GM10248 (cell line): Measurements from ENCODE around the gene MIXL1.

Experiments used
- CTCF ChIA-PET: fragments of 300-600 bp; sonication (Branson Sonifier 250); formaldehyde crosslinking; extraction: SDS; loops from one replicate; lab custom pipeline; 2021; ENCODE audit warnings: antibody characterized with exemption; lab: Yijun Ruan, JAX
- POLR2A ChIA-PET: fragments of 350-650 bp; sonication (Branson Sonifier 250); formaldehyde crosslinking; extraction: SDS; loops from one replicate; lab custom pipeline; 2020; ENCODE audit warnings: antibody characterized with exemption; lab: Yijun Ruan, JAX
- DNase-seq: peaks from one replicate; pipeline ENCODE4 v3.0.0; 2012; ENCODE audit errors: extremely low spot score
- CTCF ChIP-seq: IDR thresholded peaks from 2 replicates; pipeline ENCODE4 v1.5.1; 2012; ENCODE audit warnings: mild to moderate bottlenecking, low read depth; ENCODE audit errors: extremely low read depth, missing control alignments, control extremely low read depth

The MIXL1 gene

GRCh38 chr1:226223157-226223785, at the start of gene MIXL1:
Gene MIXL1 (plus strand): TSS chr1:226223664. CDS start chr1:226223682, 18 bp downstream.
- DNase-seq, result peak; percentile 45
- POLR2A ChIA-PET, result interaction anchor here (0.7 kb wide), 1 partner anchor 25 kb away, joined by 3 read pairs; no protein-coding TSS in a partner anchor
- no peak for TF ChIP-seq CTCF
- CTCF ChIA-PET, result interaction anchor here (0.7 to 2.7 kb wide), 6 partner anchors 13 to 98 kb away, joined by 3 to 12 read pairs (median 4); no protein-coding TSS in a partner anchor

- CTCF ChIA-PET, result interaction anchor here (1.8 to 1.9 kb wide), 2 partner anchors 11 to 21 kb away, joined by 4 to 8 read pairs; no protein-coding TSS in a partner anchor
Observed at GRCh38 chr1:226176870-226177269, 46.6 kb upstream of the MIXL1 start.

GRCh38 chr1:226181996-226182714, 41.3 kb upstream of the MIXL1 start:
- POLR2A ChIA-PET, result interaction anchor here (0.7 kb wide), 2 partner anchors 405 to 450 kb away, joined by 3 to 5 read pairs; partner anchors contain the start of gene SRP9
- TF ChIP-seq CTCF, result peak; percentile 30
- peak; percentile 30 for DNase-seq
- CTCF ChIA-PET, result interaction anchor here (0.7 to 5.2 kb wide), 16 partner anchors 10 to 226 kb away, joined by 3 to 55 read pairs (median 6); partner anchors contain the start of genes LIN9 and PARP1

More at GRCh38 chr1:226176870-226177269, 46.6 kb upstream of the MIXL1 start:
- TF ChIP-seq CTCF, result no peak
- DNase-seq, result no peak
- POLR2A ChIA-PET, result interaction anchor here (0.6 to 0.7 kb wide), 3 partner anchors 26 to 44 kb away, joined by 3 to 4 read pairs (median 4); no protein-coding TSS in a partner anchor

- ChIA-PET POLR2A (interaction anchor here (0.6 to 0.7 kb wide), 2 partner anchors 58 to 1541 kb away, joined by 7 to 10 read pairs; no protein-coding TSS in a partner anchor), CTCF (interaction anchor here (1.2 to 2.7 kb wide), 6 partner anchors 12 to 195 kb away, joined by 3 to 19 read pairs (median 6); no protein-coding TSS in a partner anchor)
- TF ChIP-seq CTCF, result no peak
- no peak for DNase-seq
Observed at GRCh38 chr1:226185141-226186036, 38.1 kb upstream of the MIXL1 start.

- DNase-seq, result peak; percentile 96
- CTCF ChIA-PET, result interaction anchor here (1.0 to 2.7 kb wide), 6 partner anchors 11 to 194 kb away, joined by 3 to 19 read pairs (median 6); no protein-coding TSS in a partner anchor
- TF ChIP-seq CTCF, result no peak
- POLR2A ChIA-PET, result interaction anchor here (0.6 kb wide), 1 partner anchor 1540 kb away, joined by 10 read pairs; no protein-coding TSS in a partner anchor
Observed at GRCh38 chr1:226186124-226187018, 37.1 kb upstream of the MIXL1 start, which contains the start of gene ACBD3. Gene ACBD3 (minus strand): TSS chr1:226186741. CDS start chr1:226186675, 66 bp downstream.
